Panc1 (cell line): ENCODE results near the gene XG. TPM values are rescaled to one million over a fixed set of nuclear protein-coding genes. Genes with fewer than 3 reads are reported as not detected.

Source experiments
- ATAC-seq: fragments of 200-7000 bp; cut with Tn5 transposase; 2 replicates; pipeline ENCODE4 v1.9.1; 2020; ENCODE audit warnings: mild to moderate bottlenecking, moderate library complexity
- BruUV-seq: library from RNA; stranded (reverse); fragments of 400-500 nt; replicated peaks from 2 replicates; lab custom pipeline; 2021; lab: Mats Ljungman, UMichigan
- CTCF ChIA-PET: fragments of 300-600 bp; sonication (Branson Sonifier 250); formaldehyde crosslinking; loops from one replicate; lab custom pipeline; 2022; ENCODE audit warnings: antibody characterized with exemption; lab: Charles Lee
- POLR2A ChIA-PET: fragments of 300-600 bp; sonication (Branson Sonifier 250); formaldehyde crosslinking; loops from one replicate; lab custom pipeline; 2022; ENCODE audit warnings: antibody characterized with exemption; lab: Charles Lee
- DNase-seq: peaks from one replicate; pipeline ENCODE4 v3.0.0-alpha.2; 2010; ENCODE audit warnings: low read depth, low spot score
- H3K27ac ChIP-seq: 2 replicates; pipeline ENCODE4 v1.5.1; 2011; ENCODE audit warnings: mild to moderate bottlenecking, low read length, inconsistent platforms
- H3K27me3 ChIP-seq: fragments of 200-500 bp; sonication (Bioruptor generic); 2 replicates; pipeline ENCODE4 v1.6.0; 2014; ENCODE audit warnings: low read length, inconsistent platforms; ENCODE audit not compliant: control insufficient read depth, insufficient read depth
- H3K36me3 ChIP-seq: fragments of 200-500 bp; sonication (Bioruptor generic); 2 replicates; pipeline ENCODE4 v1.5.1; 2014; ENCODE audit warnings: inconsistent platforms, mild to moderate bottlenecking, low read length, moderate library complexity; ENCODE audit not compliant: control insufficient read depth, insufficient read depth
- H3K4me1 ChIP-seq: 2 replicates; pipeline ENCODE4 v1.5.1; 2011; ENCODE audit warnings: inconsistent platforms, mild to moderate bottlenecking, low read length, moderate library complexity; ENCODE audit not compliant: control insufficient read depth, insufficient read depth
- H3K4me3 ChIP-seq, 2 experiments: 2 replicates each; pipeline ENCODE4 v1.5.1; 2011 to 2012; ENCODE audit warnings: low read depth in 2 of 2, low read length in 2 of 2, mild to moderate bottlenecking in 2 of 2, inconsistent platforms in 1 of 2, moderate library complexity in 1 of 2
- H3K9me3 ChIP-seq: fragments of 200-500 bp; sonication (Bioruptor generic); 2 replicates; pipeline ENCODE4 v1.5.1; 2014; ENCODE audit warnings: low read depth, mild to moderate bottlenecking, inconsistent platforms, low read length, moderate library complexity; ENCODE audit not compliant: control insufficient read depth, insufficient read depth
- POLR2AphosphoS5 ChIP-seq: IDR thresholded peaks from 2 replicates; pipeline ENCODE4 v1.6.1; 2012; ENCODE audit warnings: mild to moderate bottlenecking, low read depth, low read length, moderate library complexity
- SIN3A ChIP-seq: IDR thresholded peaks from 2 replicates; pipeline ENCODE4 v1.6.1; 2012; ENCODE audit warnings: low read depth, mild to moderate bottlenecking, low read length, moderate library complexity, borderline replicate concordance; ENCODE audit not compliant: insufficient read depth
- TCF7L2 ChIP-seq: IDR thresholded peaks from 2 replicates; pipeline ENCODE4 v1.6.1; 2011; ENCODE audit warnings: mild to moderate bottlenecking, low read depth, low read length, inconsistent platforms
- in situ Hi-C: cut with HindIII; loops from 2 replicates; pipeline ENCODE4 v1.10.0; 2016; ENCODE audit warnings: low sequenced_read_pairs, low pct_unique_long_range_greater_than_20kb
- intact Hi-C: fragments of 100-400 bp; cut with micrococcal nuclease; formaldehyde crosslinking; loops from one replicate; pipeline ENCODE4 v1.10.0; 2022; ENCODE audit not compliant: unreplicated experiment
- total RNA-seq: library from RNA; stranded (reverse); gene quantifications from one replicate; pipeline ENCODE4 v1.2.1, GENCODE V29; 2021; ENCODE audit not compliant: unreplicated experiment
- TF ChIP-seq, protein P1 (sequence below): fragments of 450-650 bp; IDR thresholded peaks from 2 replicates; pipeline ENCODE4 v1.5.1; 2017; ENCODE audit warnings: mild to moderate bottlenecking
- TF ChIP-seq, protein P2 (sequence below), 2 experiments: IDR thresholded peaks; 2 replicates each; pipeline ENCODE4 v1.6.1; 2011 to 2012; ENCODE audit warnings: low read depth in 2 of 2, control low read depth in 1 of 2, low read length in 1 of 2, mild to moderate bottlenecking in 1 of 2, moderate library complexity in 1 of 2; ENCODE audit not compliant: insufficient read depth in 1 of 2

XG gene
- total RNA-seq, 1 experiment from 2014 or later = not detected

DNA sequence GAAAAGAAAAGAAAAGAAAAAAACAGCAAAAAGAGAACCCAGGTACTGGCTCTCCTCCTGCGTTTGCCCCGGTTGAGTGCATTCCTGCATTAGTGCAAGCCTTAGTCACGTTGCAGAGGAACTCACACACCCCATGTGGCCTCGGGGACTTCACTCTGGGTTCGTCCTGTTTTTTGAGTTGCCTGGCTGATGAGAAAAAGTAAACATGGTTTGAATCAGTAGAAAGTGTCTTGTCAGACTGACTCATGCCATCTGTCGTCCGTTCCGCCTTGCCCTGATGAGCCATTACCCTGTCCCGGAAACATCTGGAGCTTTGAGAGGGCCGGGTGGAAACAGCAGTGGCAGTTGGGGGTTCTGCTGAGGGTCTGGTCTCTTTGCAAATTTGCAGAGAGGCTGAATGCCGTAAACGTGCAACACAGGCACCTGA lies 44.5 kb upstream of the XG start:
- in situ Hi-C loops (no loop called here), intact Hi-C loops (no loop called here)
- TF ChIP-seq TCF7L2 (no peak), POLR2AphosphoS5 (no peak), SIN3A (no peak)
- TF ChIP-seq, protein P1, sequence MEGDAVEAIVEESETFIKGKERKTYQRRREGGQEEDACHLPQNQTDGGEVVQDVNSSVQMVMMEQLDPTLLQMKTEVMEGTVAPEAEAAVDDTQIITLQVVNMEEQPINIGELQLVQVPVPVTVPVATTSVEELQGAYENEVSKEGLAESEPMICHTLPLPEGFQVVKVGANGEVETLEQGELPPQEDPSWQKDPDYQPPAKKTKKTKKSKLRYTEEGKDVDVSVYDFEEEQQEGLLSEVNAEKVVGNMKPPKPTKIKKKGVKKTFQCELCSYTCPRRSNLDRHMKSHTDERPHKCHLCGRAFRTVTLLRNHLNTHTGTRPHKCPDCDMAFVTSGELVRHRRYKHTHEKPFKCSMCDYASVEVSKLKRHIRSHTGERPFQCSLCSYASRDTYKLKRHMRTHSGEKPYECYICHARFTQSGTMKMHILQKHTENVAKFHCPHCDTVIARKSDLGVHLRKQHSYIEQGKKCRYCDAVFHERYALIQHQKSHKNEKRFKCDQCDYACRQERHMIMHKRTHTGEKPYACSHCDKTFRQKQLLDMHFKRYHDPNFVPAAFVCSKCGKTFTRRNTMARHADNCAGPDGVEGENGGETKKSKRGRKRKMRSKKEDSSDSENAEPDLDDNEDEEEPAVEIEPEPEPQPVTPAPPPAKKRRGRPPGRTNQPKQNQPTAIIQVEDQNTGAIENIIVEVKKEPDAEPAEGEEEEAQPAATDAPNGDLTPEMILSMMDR = no peak
- TF ChIP-seq, protein P2, sequence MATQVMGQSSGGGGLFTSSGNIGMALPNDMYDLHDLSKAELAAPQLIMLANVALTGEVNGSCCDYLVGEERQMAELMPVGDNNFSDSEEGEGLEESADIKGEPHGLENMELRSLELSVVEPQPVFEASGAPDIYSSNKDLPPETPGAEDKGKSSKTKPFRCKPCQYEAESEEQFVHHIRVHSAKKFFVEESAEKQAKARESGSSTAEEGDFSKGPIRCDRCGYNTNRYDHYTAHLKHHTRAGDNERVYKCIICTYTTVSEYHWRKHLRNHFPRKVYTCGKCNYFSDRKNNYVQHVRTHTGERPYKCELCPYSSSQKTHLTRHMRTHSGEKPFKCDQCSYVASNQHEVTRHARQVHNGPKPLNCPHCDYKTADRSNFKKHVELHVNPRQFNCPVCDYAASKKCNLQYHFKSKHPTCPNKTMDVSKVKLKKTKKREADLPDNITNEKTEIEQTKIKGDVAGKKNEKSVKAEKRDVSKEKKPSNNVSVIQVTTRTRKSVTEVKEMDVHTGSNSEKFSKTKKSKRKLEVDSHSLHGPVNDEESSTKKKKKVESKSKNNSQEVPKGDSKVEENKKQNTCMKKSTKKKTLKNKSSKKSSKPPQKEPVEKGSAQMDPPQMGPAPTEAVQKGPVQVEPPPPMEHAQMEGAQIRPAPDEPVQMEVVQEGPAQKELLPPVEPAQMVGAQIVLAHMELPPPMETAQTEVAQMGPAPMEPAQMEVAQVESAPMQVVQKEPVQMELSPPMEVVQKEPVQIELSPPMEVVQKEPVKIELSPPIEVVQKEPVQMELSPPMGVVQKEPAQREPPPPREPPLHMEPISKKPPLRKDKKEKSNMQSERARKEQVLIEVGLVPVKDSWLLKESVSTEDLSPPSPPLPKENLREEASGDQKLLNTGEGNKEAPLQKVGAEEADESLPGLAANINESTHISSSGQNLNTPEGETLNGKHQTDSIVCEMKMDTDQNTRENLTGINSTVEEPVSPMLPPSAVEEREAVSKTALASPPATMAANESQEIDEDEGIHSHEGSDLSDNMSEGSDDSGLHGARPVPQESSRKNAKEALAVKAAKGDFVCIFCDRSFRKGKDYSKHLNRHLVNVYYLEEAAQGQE (IDR thresholded peaks at IDR 0.05; ENCODE audit: insufficient read depth in 1 of 2, low read depth in 2 of 2, low read length in 1 of 2) = no peak
- BruUV-seq = no TSS peak
- no peaks in the 10 kb centered on the region for H3K9me3 ChIP-seq
- POLR2A ChIA-PET = no interaction called here
- no peak overlapping the region for H3K4me3 ChIP-seq
- CTCF ChIA-PET = no interaction called here
- H3K4me1 ChIP-seq = no peaks in the 10 kb centered on the region
- H3K27me3 ChIP-seq = no peaks in the 10 kb centered on the region
- H3K27ac ChIP-seq = no peak overlapping the region
- ATAC-seq (peak; percentile 63), DNase-seq (peak; percentile 50)
- H3K36me3 ChIP-seq = no peaks in the 10 kb centered on the region

DNA sequence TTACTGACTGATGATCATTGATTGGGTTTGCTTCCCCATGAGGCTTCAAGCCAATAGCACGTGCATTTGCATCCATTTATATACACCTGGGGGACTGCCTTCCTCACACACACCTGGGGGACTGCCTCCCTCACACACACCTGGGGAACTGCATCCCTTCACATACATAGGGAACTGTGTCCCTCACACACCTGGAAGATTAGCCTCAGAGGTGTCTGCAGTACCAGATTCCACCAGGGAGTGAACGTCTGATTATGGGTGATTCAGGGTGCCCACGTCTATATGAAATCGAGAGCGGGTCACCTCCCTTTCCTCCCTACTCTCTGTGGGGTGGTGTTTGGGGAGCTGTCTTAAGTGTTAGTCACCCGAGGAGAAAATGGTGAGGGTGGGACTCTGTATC lies 43.8 kb upstream of the XG start:
- H3K4me1 ChIP-seq = no peaks in the 10 kb centered on the region
- ATAC-seq (no peak), DNase-seq (no peak)
- H3K4me3 ChIP-seq = no peak overlapping the region
- BruUV-seq = no TSS peak
- H3K27me3 ChIP-seq = no peaks in the 10 kb centered on the region
- no peak overlapping the region for H3K27ac ChIP-seq
- intact Hi-C loops = no loop called here
- CTCF ChIA-PET = no interaction called here
- POLR2A ChIA-PET = no interaction called here
- TF ChIP-seq SIN3A = no peak
- TF ChIP-seq TCF7L2 = no peak
- TF ChIP-seq, protein P1 = no peak
- TF ChIP-seq, protein P2 (IDR thresholded peaks at IDR 0.05; ENCODE audit: insufficient read depth in 1 of 2, low read depth in 2 of 2, low read length in 1 of 2) = no peak
- TF ChIP-seq POLR2AphosphoS5 = no peak
- in situ Hi-C loops = no loop called here
- no peaks in the 10 kb centered on the region for H3K9me3 ChIP-seq
- no peaks in the 10 kb centered on the region for H3K36me3 ChIP-seq
